Inferior parietal cortex (tissue), 1 donor: ENCODE results near the gene PHPT1.
"Not testable (repeated sequence)": the region's sequence is repeated elsewhere in the genome, so short reads cannot be mapped to it uniquely, and the experiment has no call there.

ENCODE experiments used
- DNase-seq: peaks from one replicate; pipeline ENCODE4 v3.0.0-alpha.2; 2016; ENCODE audit errors: extremely low spot score

The PHPT1 gene

DNA sequence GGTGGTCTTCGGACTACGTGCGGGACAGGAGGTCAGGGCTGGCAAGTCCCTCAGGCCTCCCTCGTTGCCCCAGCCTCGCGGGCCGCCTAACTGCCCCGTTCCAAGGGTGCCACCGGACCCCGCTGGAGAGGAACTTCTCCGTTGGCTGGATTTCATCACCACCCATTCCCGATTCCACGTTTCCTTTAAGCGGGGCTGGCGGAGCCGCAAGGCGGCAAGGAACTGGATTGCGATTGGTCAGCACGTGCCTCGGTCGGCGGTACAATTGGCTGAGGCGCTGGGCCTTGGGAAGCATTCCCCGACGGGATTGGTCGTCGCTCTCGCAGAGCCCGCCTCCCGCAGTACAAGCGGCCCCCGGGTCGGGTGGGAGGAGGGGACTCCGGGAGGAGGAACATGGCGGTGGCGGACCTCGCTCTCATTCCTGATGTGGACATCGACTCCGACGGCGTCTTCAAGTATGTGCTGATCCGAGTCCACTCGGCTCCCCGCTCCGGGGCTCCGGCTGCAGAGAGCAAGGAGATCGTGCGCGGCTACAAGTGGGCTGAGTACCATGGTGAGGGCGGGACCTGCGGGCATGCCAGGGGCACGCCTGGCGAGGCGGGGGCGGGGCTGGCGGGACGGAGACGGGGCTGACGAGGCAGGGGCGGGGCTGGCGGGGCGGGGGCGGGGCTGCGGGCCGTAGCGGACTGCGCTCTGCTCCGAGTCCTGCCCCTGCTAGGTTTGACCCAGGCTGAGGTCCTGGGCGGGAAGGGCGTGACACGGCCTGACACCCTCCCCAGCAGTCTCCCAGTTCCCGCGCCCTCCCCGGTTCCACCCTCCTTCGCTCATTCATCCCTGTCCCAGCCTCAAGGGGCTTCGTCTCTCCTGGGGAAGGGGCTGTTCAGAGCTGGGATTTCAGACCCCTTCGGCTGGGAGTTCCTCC is at the start of gene PHPT1:
PHPT1 (plus strand) TSS at position 372 of the 922 bp plus-strand sequence; CDS start at position 394, 22 bp downstream.
- peak; percentile 99 for DNase-seq

DNA sequence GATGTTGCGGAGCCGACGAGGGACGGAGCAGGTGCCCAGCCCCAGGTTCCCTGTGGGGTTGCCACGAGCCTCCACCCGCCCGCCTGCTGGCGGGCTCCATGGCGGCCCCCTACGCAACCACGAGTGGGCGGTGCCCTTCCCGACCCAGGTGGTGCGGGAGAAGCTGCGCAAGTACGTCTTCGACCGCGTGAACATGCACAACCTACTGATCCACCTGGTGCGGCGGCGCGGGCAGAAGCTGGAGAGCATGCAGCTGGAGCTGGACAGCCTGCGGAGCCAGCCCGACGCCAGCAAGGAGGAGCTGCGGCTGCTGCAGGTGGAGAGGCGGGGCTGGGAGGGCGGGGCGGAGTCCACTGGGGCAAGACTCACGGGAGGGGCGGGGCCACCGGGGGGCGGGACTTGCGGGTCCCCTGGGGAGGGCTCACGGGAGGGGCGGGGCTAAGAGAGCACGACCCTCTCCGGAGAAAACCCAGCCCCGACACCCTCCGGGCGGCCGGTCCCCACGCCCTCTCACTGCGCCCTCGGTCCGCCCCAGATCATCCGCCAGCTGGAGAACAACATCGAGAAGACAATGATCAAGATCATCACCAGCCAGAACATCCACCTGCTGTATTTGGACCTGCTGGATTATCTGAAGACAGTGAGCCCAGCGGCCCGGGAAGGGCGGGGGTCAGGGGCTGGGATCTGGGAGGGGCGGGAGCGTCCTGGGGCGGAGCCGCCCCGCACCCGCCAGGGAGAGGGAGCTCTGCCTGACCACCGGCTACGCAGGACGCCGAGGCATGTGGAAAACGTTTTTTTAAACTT is 49.2 kb upstream of the PHPT1 start:
- DNase-seq = no peak

DNA sequence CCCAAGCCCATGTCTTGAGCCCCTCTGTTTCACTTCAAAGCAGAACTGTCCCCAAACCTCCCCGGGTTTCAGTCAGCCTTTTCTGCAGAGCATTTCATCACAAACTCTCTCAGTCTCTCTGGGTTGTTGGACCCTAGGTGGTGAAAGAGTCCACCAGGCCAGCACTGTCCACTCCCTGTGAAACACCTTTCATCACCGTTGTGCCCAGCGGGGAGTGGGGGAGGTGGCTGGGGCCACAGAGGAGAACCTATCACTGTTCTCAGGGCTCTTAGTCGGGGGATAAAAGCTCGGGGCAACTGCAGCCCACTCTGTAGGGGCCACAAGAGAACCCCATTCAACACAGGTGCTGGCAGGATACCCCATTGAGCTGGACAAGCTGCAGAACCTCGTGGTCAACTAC is 46.9 kb upstream of the PHPT1 start:
- DNase-seq = no peak

- DNase-seq = not testable (repeated sequence)
Observed at GRCh38 chr9:136803009-136803550, 46.1 kb upstream of the PHPT1 start.

- no peak for DNase-seq
Observed at GRCh38 chr9:136803551-136804508, 45.4 kb upstream of the PHPT1 start.

GRCh38 chr9:136804509-136805206 is 44.6 kb upstream of the PHPT1 start:
- DNase-seq = no peak

DNA sequence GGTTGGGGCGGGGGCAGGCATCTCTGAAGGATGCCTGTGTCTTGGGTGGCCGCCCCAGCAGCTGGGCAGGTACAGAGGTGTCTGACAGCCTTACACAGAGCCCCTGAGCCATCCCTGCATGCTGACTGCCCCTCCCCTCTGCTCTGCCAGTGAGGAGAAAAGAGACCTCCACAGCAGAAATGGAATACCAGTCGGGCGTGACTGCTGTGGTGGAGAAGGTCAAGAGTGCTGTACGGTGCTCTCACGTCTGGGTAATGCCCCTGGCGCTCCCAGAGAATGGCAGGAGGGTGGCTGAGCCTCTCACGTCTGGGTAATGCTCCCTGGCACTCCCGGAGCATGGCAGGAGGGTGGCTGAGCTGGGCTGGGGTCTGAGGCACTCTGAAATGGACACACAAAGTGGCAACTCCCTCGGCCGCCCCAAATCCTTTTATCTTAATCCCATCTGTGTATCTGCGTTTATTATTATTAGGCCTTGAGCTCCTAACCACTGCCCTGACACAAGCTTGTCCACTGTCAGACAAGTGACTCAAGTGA is 43.9 kb upstream of the PHPT1 start:
- DNase-seq = no peak

- DNase-seq = no peak
Observed at GRCh38 chr9:136806067-136806466, 43.1 kb upstream of the PHPT1 start.

GRCh38 chr9:136806631-136807201 is 42.5 kb upstream of the PHPT1 start:
- DNase-seq = no peak

- peak; percentile 60 for DNase-seq
Observed at GRCh38 chr9:136807281-136808074, 41.7 kb upstream of the PHPT1 start, which contains the start of gene RABL6. TSS of gene RABL6 (plus strand) at chr9:136807948. CDS start at chr9:136808197, 249 bp downstream.

DNA sequence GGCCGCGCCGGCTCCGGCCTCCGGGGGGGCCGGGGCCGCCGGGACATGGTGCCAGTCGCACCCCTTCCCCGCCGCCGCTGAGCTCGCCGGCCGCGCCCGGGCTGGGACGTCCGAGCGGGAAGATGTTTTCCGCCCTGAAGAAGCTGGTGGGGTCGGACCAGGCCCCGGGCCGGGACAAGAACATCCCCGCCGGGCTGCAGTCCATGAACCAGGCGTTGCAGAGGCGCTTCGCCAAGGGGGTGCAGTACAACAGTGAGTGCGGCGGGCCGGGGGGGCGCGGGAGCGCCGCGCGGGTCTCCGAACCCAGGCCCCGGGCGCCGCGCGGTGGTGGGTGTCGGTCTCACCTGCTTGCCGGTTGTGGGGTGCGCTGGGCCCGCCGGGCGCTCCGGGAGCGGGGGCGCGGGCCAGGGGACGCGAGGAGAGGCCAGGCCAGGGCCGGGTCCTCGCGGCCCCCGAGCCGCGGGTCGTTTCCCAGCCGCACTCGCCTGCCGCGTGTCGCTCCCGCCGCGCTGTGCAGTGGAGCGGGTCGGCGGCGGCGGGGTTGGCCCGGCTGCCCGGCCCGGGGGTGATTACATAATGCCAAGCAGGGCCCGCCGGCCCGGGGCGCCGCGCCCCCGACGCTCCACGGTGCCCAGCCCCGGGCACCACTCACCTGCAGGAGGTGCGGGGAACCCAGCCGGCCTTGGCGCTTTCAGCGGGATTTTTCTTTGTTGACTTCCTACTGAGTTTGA is 41.0 kb upstream of the PHPT1 start:
- DNase-seq = no peak

- DNase-seq = no peak
Observed at GRCh38 chr9:136808806-136809158, 40.4 kb upstream of the PHPT1 start.

DNA sequence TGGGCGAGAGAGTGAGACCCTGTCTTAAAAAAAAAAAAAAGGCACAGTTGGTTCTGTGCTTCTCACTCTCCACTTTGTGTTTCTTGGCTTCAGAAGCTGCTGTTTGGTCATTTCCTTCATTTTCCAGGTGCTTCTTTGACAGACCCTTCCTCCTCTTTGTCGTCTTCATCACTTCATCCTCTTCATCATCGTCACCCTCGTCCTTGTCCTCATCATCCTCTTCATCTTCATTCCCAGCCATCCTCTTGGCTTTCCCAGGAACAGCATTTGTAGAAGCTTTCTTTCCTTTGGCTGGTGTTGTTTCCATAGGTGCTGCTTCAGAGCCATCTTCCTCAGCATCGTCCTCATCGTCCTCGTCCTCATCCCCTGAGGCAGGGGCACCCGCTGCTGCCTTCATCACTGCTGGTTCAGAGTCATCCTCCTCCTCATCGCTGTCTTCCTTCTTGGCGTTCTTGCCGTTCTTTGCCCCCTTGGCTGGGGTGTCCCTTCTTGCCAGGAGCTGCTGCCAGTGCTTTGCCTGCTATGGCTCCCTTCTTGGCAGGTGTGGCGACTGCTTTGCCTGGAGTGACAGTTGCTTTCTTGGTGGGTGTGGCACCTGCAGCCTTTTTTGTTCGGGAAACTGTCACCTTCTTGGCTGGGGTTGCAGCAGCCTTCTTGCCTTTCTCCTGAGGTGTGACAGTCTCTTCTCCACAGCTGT is 34.3 kb upstream of the PHPT1 start:
- DNase-seq = no peak

DNA sequence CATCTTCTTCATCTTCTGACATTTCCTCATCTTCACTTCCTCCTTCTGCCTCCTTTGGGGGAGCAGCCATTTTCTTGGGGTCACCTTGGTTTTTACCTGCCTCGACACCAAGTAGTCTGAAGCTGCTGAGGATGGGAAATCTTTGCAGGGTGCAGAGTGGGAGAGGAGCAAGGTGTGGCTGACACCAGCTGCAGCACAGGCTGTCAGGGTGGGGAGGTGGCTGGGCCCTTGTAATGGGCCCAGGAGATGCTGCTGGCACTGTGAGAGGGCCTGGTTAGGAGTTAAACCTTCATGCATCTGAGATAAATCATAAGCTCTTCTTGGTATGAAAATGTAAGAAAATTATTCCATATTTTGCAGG is 33.8 kb upstream of the PHPT1 start:
- no peak for DNase-seq

GRCh38 chr9:136820971-136821825 is 28.0 kb upstream of the PHPT1 start:
- DNase-seq = no peak

DNA sequence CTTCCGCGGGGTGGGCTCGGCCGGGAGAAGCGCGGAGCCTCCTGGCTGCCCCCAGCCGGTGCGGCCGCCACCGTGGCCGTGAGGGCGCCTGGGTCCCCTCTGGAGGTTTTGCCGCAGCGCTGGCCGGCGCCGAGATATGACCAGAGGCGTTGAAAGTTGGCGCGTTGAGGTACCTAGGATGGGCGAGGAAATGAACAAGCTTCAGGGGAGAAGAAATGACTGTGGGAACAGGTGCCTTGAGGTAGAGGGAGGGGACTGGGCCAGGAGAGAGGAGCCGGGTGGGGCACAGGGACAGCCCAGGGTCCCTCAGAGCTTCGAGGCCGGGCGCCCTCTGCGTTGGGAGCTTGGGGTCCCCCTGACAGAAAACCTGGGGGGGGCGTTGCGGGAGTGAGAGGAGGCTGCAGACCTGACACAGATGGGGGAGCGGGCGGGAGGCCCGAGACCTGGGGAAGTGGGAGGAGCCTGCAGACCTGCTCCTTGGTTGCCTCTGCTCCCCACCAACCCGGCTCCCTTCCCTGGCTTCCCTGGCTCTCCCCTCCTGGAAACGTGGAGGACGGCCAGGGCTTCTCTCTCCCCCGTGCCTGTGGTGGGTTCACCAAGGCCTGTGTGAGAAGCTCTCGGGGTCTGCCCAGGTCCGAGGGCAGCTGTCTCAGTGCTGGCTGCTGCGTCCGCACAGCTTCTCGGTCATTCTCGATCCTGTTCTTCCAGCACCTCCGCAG is 27.2 kb upstream of the PHPT1 start:
- no peak for DNase-seq
